Aorta (tissue), 5 donors: ENCODE data around the gene CASP10. TPM values are rescaled to one million over a fixed set of nuclear protein-coding genes. Genes with fewer than 3 reads are reported as not detected.
A peak's percentile ranks its signal among the peaks of the same experiment; 100 is the strongest.
"Not testable (repeated sequence)": the region's sequence is repeated elsewhere in the genome, so short reads cannot be mapped to it uniquely, and the experiment has no call there.

ENCODE experiments used
- ATAC-seq: fragments of 200-7000 bp; cut with Tn5 transposase; one replicate; pipeline ENCODE4 v1.9.1; 2022; ENCODE audit warnings: moderate library complexity; ENCODE audit not compliant: low FRiP score
- DNase-seq, 2 donors: peaks; one replicate each; pipeline ENCODE4 v3.0.0-alpha.2; 2020
- H3K27ac ChIP-seq, 2 donors: one replicate each; pipeline ENCODE4 v1.5.1; 2013; ENCODE audit warnings: low read length in 2 of 2, mild to moderate bottlenecking in 2 of 2, moderate library complexity in 2 of 2, control low read depth in 1 of 2, inconsistent platforms in 1 of 2, low read depth in 1 of 2
- H3K27me3 ChIP-seq, 2 donors: one replicate each; pipeline ENCODE4 v1.6.1; 2013; ENCODE audit warnings: control low read depth in 1 of 2, low read length in 1 of 2, mild to moderate bottlenecking in 1 of 2, moderate library complexity in 1 of 2; ENCODE audit not compliant: insufficient read depth in 2 of 2, control insufficient read depth in 1 of 2
- H3K36me3 ChIP-seq, 2 donors: one replicate each; pipeline ENCODE4 v1.6.1; 2013; ENCODE audit warnings: control low read depth in 1 of 2, low read length in 1 of 2, mild to moderate bottlenecking in 1 of 2; ENCODE audit not compliant: insufficient read depth in 2 of 2, control insufficient read depth in 1 of 2
- H3K4me1 ChIP-seq, 2 donors: one replicate each; pipeline ENCODE4 v1.6.1; 2013; ENCODE audit warnings: low read length in 2 of 2, control low read depth in 1 of 2, mild to moderate bottlenecking in 1 of 2, moderate library complexity in 1 of 2; ENCODE audit not compliant: insufficient read depth in 2 of 2, control insufficient read depth in 1 of 2
- H3K4me3 ChIP-seq, 2 donors: one replicate each; pipeline ENCODE4 v1.5.1; 2013; ENCODE audit warnings: low read length in 2 of 2, control low read depth in 1 of 2, mild to moderate bottlenecking in 1 of 2
- H3K9me3 ChIP-seq: one replicate; pipeline ENCODE4 v1.6.1; 2013; ENCODE audit warnings: mild to moderate bottlenecking, low read length; ENCODE audit not compliant: control insufficient read depth
- WGBS, 2 donors: extraction: QIAGEN DNeasy Blood & Tissue Kit; methylation state at CpG; one replicate each; pipeline ENCODE4 v1.1.7; 2013; 5-methylcytosine and 5-hydroxymethylcytosine counted together
- intact Hi-C, 2 donors: fragments of 100-400 bp; cut with DNase I; formaldehyde crosslinking; loops; one replicate each; pipeline versions ENCODE4 v1.14.2 to v1.15.0; 2022
- polyA plus RNA-seq, 2 donors: library from polyadenylated mRNA; stranded (reverse); fragments of 200-250 nt; gene quantifications; one replicate each; pipeline ENCODE4 v1.2.3, GENCODE V29; 2013
- total RNA-seq, 2 donors: library from RNA; stranded (reverse); fragmentation: NEBNext Ultra II Directional; extraction: Animal tissue kit (Norgen Biotek cat#: 25700); gene quantifications; one replicate each; pipeline ENCODE4 v1.2.1, GENCODE V29; 2021
- donor health status: healthy with polysubstance abuse.
- donor health status: Bipolar disorder and iron deficiency.
- donor health status: DM: no; HTN: no; CAD: no.
- donor health status: DM: no; HTN: no; CAD: no.
- donor health status: DM: yes; HTN: yes; CAD: no.

Gene CASP10
- total and polyA plus RNA-seq, 4 donors, result 1.1 to 26.1 (median 5.7) TPM

DNA sequence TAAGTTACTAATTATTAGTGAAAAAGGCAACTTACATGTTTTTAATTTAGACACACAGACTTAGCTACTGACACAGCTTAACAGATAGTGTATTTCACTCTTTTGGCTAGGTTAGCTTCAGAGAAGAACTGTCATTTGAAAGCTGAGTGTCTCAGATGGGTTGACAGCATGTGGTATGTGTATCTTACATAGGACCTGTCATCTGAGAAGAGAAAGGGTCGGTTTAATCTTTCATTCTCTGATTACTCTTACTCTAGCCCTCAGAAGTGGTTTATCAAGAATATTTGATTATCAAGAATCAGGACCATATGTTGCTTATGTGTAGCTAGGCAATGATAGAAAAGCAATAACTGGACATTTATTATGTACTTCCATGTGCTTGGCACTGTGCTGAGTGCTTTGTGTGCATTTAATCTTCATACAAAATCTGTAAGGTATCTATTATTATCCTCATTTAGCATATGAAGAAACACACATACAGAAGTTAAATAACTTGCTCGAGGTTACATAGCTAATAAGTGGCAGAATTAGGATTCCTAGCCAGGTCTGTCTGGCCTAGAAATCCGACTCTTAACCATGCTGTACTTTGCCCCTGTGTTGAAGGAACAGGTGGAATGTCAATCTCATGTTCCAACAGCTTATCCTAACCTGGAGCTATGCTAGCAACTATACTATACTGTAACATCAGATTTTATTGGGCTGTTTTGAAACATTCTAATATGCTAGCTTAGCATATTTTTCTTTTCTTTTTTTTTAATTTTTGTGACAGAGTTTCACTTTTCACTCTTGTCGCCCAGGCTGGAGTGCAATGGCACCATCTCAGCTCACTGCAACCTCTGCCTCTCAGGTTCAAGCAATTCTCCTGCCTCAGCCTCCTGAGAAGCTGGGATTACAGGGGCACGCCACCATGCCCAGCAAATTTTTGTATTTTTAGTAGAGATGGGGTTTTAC lies 38.6 kb upstream of the CASP10 start:
- no peak overlapping the region for H3K27ac ChIP-seq
- no peak for ATAC-seq
- H3K27me3 ChIP-seq, result no peaks in the 10 kb centered on the region
- no peak for DNase-seq
- WGBS, 2 donors, result 87% methylated on average over 5 of the region's 5 CpGs
- H3K4me1 ChIP-seq, result no peaks in the 10 kb centered on the region
- H3K9me3 ChIP-seq, result no peaks in the 10 kb centered on the region
- peaks cover 0 to 3% of the 10 kb centered on the region in 2 donors for H3K36me3 ChIP-seq
- no peak overlapping the region for H3K4me3 ChIP-seq
- intact Hi-C loops, result no loop called here

DNA sequence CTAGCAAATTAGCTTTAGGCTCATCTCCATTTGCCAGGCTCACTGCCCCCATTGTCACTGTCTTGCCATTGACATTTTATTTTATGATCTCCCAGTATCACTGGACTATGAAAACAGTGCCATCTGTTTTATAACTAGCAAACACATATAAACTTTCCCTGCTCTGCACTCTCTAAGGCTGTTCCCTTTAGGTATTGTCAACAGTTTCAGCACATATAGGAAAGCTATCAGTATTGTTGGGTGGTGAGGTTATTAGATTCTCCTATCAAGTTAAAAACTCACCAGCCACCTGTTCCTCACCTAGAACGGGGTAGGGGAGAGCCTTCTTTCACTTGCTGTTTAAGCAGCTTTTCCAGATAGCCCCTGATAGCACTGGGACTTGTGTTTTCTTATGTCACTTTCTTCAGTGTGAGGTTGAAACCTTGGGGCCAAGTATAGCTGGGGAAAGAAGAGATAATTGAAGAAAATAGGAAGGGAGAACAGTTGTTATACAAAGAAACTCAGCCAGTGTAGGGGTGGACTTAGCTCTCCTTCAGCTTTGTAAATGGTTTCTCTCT lies 34.4 kb upstream of the CASP10 start:
- ATAC-seq, result no peak
- H3K36me3 ChIP-seq, result peaks cover 3 to 9% of the 10 kb centered on the region in 2 donors

DNA sequence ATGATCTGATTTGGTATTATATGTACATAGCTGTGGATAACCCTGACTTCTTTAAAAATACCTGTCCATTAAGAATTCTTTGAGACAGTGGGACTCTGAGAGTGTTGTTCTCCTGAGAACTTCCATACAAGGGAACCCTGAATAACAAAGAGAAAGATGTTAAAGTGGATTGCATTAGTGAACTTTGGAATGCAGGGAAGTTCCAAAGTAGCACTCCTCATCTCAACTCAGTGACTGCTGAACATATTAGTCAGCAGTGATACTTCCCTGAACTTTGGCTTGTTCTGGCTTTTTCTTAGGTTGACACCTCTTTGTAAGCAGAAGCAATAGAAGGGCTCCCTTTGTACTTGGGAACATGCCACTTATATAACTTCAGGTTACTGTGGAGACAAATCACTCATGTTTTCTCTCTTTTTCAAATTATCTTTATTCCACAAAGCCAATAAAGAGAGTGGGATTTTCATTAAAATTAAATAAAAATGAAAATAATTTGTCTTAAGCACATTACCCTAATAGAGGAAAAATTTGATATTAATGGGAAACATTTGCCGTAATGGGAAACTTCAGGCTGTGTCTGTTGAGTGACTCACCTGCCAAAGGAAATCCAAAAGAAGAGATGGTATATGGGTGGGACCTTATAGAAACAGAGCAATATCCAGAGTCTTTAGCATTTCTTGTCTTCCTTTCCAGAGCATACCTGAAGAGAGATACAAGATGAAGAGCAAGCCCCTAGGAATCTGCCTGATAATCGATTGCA lies 33.7 kb upstream of the CASP10 start:
- no peak for DNase-seq
- WGBS, 2 donors, result 95% methylated on average over 2 of the region's 2 CpGs
- Histone ChIP-seq H3K9me3 (no peaks in the 10 kb centered on the region), H3K4me3 (no peak overlapping the region), H3K27me3 (no peaks in the 10 kb centered on the region), H3K4me1 (peaks cover 0 to 1% of the 10 kb centered on the region in 2 donors), H3K27ac (no peak overlapping the region), H3K36me3 (peaks cover 3 to 9% of the 10 kb centered on the region in 2 donors)
- no peak for ATAC-seq
- intact Hi-C loops, result no loop called here

More for the DNA sequence above, 34.4 kb upstream of the CASP10 start:
- peaks cover 0 to 1% of the 10 kb centered on the region in 2 donors for H3K4me1 ChIP-seq
- intact Hi-C loops, result no loop called here
- WGBS, 2 donors, result 77 to 81% methylated on average over 1 of the region's 1 CpG
- no peaks in the 10 kb centered on the region for H3K27me3 ChIP-seq
- DNase-seq, result no peak
- H3K9me3 ChIP-seq, result no peaks in the 10 kb centered on the region
- no peak overlapping the region for H3K27ac ChIP-seq
- H3K4me3 ChIP-seq, result no peak overlapping the region

DNA sequence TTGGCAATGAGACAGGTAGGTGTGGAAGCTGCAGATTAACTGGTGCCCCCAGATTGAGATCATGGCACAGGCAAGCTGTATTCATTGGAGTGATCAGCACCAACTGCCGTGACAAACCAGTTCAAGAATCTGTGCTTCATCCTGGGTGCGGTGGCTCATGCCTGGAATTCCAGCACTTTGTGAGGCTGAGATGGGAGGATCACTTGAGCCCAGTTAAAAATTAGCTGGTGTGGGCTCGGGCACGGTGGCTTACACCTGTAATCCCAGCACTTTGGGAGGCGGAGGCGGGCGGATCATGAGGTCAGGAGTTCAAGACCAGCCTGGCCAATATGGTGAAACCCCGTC lies 33.1 kb upstream of the CASP10 start:
- H3K27ac ChIP-seq, H3K9me3 ChIP-seq, DNase-seq, H3K36me3 ChIP-seq, H3K4me1 ChIP-seq, ATAC-seq, H3K27me3 ChIP-seq, H3K4me3 ChIP-seq: not testable (repeated sequence)
- intact Hi-C loops, result loop anchor here in 1 of 2 donors (10.0 kb wide), 1 partner anchor 75 kb away; the partner anchor contains the start of genes HYCC2 and NDUFB3
- 93 to 98% methylated on average over 8 of the region's 8 CpGs for WGBS, 2 donors

DNA sequence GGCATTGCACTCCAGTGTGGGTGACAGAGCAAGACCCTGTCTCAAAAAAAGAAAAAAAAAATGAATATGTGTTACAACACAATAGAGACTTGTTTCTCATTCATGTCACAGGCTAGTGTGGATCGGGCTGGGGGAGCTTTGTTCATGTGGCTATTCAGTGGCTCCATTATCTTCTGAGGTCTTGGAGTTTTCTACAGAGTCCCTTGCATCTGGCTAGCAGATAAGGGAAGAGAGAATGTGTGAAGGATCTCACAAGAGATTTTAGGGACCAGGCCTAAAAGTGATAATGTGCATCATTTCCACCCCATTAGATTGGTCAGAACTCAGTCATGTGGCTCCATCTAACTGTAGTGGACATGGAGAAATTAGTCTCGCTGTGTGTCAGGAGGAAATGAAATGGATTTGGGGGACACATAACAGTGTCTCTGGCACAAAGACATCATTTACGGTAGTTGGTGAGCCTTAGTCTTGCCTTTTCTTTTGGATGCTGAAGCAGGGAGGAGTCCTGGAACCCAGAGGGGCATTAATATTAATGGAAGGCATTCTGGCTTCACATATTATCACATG lies 32.4 kb upstream of the CASP10 start:
- no peak overlapping the region for H3K4me3 ChIP-seq
- H3K36me3 ChIP-seq, result peaks cover 3 to 9% of the 10 kb centered on the region in 2 donors
- H3K9me3 ChIP-seq, result no peaks in the 10 kb centered on the region
- H3K27me3 ChIP-seq, result no peaks in the 10 kb centered on the region
- H3K4me1 ChIP-seq, result peaks cover 0 to 1% of the 10 kb centered on the region in 2 donors
- H3K27ac ChIP-seq, result peak overlapping the region in 1 of 2 donors; percentile 50
- ATAC-seq (no peak), DNase-seq (no peak)
- WGBS, 2 donors, result 92 to 94% methylated on average over 3 of the region's 3 CpGs
- intact Hi-C loops, result loop anchor here in 1 of 2 donors (10.0 kb wide), 1 partner anchor 76 kb away; the partner anchor contains the start of genes HYCC2 and NDUFB3

DNA sequence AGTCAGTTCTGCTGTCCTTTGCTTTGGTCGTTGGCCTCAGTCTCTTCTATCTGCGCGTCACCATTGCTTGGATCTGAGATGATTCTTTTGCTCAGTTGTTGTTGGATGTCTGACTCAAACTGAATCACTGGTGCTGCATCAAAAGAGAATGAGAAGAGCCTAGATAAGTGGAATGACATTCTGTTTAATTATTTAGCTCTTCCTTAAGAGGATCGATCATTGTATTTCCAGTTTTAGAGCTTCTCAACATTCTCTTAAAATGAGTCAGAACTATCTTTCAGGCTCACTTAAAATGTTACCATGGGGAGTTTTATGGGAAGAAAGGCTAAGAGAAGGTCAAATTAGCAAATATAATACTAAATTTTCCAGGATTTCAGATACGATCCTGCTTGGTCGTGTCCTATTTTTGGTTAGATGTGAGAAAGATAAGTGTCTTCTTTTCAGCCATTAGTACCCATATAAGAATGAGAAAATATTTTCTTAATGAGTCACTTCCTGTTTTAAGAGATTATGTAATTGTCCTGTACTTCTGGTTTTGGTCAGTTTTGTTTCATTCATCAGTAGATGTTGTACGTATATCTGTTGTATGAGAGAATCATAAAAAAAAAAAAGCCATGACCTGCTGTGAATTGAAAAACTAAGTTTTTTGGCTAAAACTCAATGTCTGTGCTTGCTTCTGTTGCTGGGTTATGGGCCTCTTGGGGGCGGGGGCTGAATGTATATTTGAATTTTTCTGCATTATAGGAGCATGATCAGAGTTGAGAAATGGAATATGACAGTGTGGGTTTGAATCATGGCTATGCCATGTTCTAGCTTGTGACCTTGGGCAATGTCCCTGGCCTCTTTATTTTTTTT lies 31.6 kb upstream of the CASP10 start:
- intact Hi-C loops, result loop anchor here in 1 of 2 donors (10.0 kb wide), 1 partner anchor 77 kb away; the partner anchor contains the start of genes HYCC2 and NDUFB3
- peaks cover 3 to 13% of the 10 kb centered on the region in 2 donors for H3K36me3 ChIP-seq
- H3K27me3 ChIP-seq, result no peaks in the 10 kb centered on the region
- H3K4me1 ChIP-seq, result peaks cover 0 to 1% of the 10 kb centered on the region in 2 donors
- no peak overlapping the region for H3K4me3 ChIP-seq
- peak overlapping the region; percentile 5 to 50 for H3K27ac ChIP-seq
- peak; percentile 60 for ATAC-seq
- whole genome bisulfite sequencing, 2 donors, result 44 to 47% methylated on average over 8 of the region's 8 CpGs
- H3K9me3 ChIP-seq, result no peaks in the 10 kb centered on the region
- DNase-seq, result no peak

DNA sequence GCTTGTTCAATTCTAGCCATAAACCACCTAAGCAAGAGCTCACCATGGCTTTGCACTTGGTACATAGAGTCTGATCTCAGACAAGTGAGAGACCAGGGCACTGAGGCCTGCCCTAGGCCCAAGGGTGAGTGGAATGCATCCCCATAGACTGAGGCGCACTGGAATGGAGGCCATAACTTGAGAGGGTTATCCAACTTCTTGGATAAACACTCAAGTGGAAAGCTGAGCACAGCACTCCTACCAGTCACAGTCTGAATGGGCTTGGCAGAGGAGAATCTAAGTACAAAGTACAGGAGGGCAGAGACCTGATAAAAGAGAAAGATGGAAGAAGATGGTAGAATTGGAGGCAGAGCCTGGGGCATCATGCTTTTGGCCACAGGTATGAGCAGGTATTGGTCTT lies 30.4 kb upstream of the CASP10 start:
- 95 to 97% methylated on average over 1 of the region's 1 CpG for WGBS, 2 donors
- Histone ChIP-seq H3K4me3 (no peak overlapping the region), H3K36me3 (peaks cover 1 to 13% of the 10 kb centered on the region in 2 donors), H3K27ac (peak overlapping the region in 1 of 2 donors; percentile 8), H3K9me3 (no peaks in the 10 kb centered on the region), H3K27me3 (no peaks in the 10 kb centered on the region), H3K4me1 (peaks cover 0 to 1% of the 10 kb centered on the region in 2 donors)
- no peak for ATAC-seq
- DNase-seq, result no peak
- intact Hi-C loops, result loop anchor here in 1 of 2 donors (10.0 kb wide), 1 partner anchor 78 kb away; the partner anchor contains the start of genes HYCC2 and NDUFB3
